HepG2 (cell line): ENCODE data around the gene POLA2. TPM values are rescaled to one million over a fixed set of nuclear protein-coding genes. Genes with fewer than 3 reads are reported as not detected.

ENCODE experiments used
- DNMT3B ChIP-seq: conservative IDR thresholded peaks from 2 replicates; pipeline ENCODE4 v1.6.1; 2016; ENCODE audit warnings: missing biosample characterization, control low read depth
- FOXO1 ChIP-seq: sonication (generic); formaldehyde crosslinking; IDR thresholded peaks from 2 replicates; pipeline ENCODE4 v1.4.0; 2020; ENCODE audit warnings: missing genetic modification reagents
- JUND ChIP-seq: sonication (generic); formaldehyde crosslinking; IDR thresholded peaks from 2 replicates; pipeline ENCODE4 v1.8.0; 2022; ENCODE audit warnings: mild to moderate bottlenecking, missing genetic modification reagents
- POLR2G ChIP-seq: fragments of 200-400 bp; formaldehyde crosslinking; IDR thresholded peaks from 2 replicates; pipeline ENCODE4 v1.6.1; 2018; ENCODE audit warnings: mild to moderate bottlenecking, low read depth, low read length, moderate library complexity
- RARG ChIP-seq: sonication (generic); formaldehyde crosslinking; IDR thresholded peaks from 2 replicates; pipeline ENCODE4 v1.4.0; 2020; ENCODE audit warnings: low read depth, mild to moderate bottlenecking, missing genetic modification reagents
- RBM22 ChIP-seq: fragments of 200-400 bp; formaldehyde crosslinking; optimal IDR thresholded peaks from 2 replicates; pipeline ENCODE3; 2017; ENCODE audit warnings: mild to moderate bottlenecking, low read length, moderate library complexity
- THAP11 ChIP-seq: IDR thresholded peaks from 2 replicates; pipeline ENCODE4 v1.6.1; 2016; ENCODE audit warnings: missing biosample characterization, missing genetic modification reagents
- U2AF2 ChIP-seq: fragments of 200-400 bp; formaldehyde crosslinking; IDR thresholded peaks from 2 replicates; pipeline ENCODE4 v1.6.1; 2017; ENCODE audit warnings: low read depth, mild to moderate bottlenecking, low read length
- XRCC5 ChIP-seq: fragments of 200-400 bp; formaldehyde crosslinking; optimal IDR thresholded peaks from 2 replicates; pipeline ENCODE3; 2017; ENCODE audit warnings: mild to moderate bottlenecking, low read length
- ZBTB7B ChIP-seq: sonication (generic); formaldehyde crosslinking; IDR thresholded peaks from 2 replicates; pipeline ENCODE4 v1.4.0; 2020; ENCODE audit warnings: missing genetic modification reagents
- ZNF335 ChIP-seq: sonication (generic); formaldehyde crosslinking; IDR thresholded peaks from 2 replicates; pipeline ENCODE4 v1.4.0; 2020; ENCODE audit warnings: missing genetic modification reagents
- polyA plus RNA-seq, 8 experiments: library from polyadenylated mRNA; depleted of rRNA in 3 of 8; stranded (reverse) in 7 of 8; unstranded in 1 of 8; fragments of >200 nt; fragmentation: Illumina TruSeq in 4 of 8; extraction: Trizol in 4 of 8; gene quantifications; 2 replicates each; pipeline versions ENCODE4 v1.2.1 to v1.2.3, GENCODE V29; 2011 to 2016; ENCODE audit warnings: low read depth in 4 of 8, missing spikeins in 1 of 8, mixed read lengths in 1 of 8; ENCODE audit not compliant: insufficient read depth in 1 of 8
- total RNA-seq, 5 experiments: library from RNA; depleted of rRNA; stranded (reverse); fragments of >200 nt; fragmentation: Illumina TruSeq; extraction: Trizol; gene quantifications; 2 replicates each; pipeline ENCODE4 v1.2.3, GENCODE V29; 2016; ENCODE audit warnings: low read depth in 1 of 5
- TF ChIP-seq, protein P1 (sequence below): sonication (generic); formaldehyde crosslinking; IDR thresholded peaks from 2 replicates; pipeline ENCODE4 v1.4.0; 2020; ENCODE audit warnings: missing genetic modification reagents
- TF ChIP-seq, protein P2 (sequence below): sonication (generic); formaldehyde crosslinking; IDR thresholded peaks from 2 replicates; pipeline ENCODE4 v1.4.0; 2020; ENCODE audit warnings: missing genetic modification reagents, borderline replicate concordance
- TF ChIP-seq, protein P3 (sequence below): sonication (generic); formaldehyde crosslinking; IDR thresholded peaks from 2 replicates; pipeline ENCODE4 v1.8.1; 2023; ENCODE audit warnings: mild to moderate bottlenecking, inconsistent platforms, moderate library complexity, missing genetic modification reagents, borderline replicate concordance

POLA2 gene
- total and polyA plus RNA-seq, 2 of the 13 experiments (the other 11 are each of a cell fraction or from before 2014, with no cell fraction given): 9.7 to 15.6 TPM

DNA sequence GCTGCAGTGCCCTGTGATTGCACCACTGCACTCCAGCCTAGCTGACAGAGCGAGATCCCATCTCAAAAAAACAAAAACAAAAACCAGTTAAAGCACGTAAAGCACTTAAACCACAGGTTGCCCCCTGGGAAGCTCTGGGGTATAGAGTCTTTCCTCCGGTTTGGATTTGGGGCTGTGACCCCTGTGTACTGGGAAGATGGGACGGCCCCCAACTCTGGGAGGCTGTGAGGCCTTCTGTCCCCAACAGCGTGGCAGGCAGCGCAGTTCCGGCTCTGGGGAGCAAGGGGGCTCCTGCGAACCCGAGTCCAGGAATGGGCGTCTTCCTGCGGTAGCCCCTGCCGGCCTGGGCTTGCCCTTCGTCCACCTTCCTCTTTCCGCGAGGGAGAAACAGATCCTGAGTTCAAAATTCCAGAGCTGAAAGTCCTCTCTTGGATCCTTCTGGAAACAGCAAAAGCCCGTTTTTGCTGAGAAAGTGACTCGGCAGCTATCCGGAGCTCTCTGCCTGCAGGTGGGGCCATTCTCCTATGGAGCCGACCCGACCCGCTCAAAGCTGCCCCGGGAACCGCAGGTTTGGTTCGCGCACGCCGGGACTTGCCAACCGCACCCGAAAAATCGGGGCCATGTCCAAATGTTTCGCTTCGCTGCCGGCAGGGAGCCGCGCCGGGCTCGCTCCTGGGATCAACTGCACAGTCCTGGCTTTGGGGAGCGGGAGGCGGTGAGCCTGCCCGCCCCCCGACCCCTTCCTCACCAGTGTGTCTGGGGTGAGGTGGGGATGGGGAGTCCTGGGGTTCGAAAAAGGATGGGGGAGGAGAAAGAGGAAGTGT is 36.3 kb upstream of the POLA2 start (continued):
- TF ChIP-seq JUND (no peak), ZBTB7B (CRISPR knock-in tag) (peak; percentile 67; the same call in 1 of the 2 replicates), DNMT3B (0 out of 2 replicates have a peak, but pooled peaks have one; percentile 23), FOXO1 (0 out of 2 replicates have a peak, but pooled peaks have one; percentile 1), XRCC5 (peak; percentile 58), POLR2G (peak; percentile 70), RBM22 (no peak), U2AF2 (no peak), RARG (CRISPR knock-in tag) (no peak), THAP11 (CRISPR knock-in tag) (peak; percentile 29; the same call in 1 of the 2 replicates), ZNF335 (CRISPR knock-in tag) (0 out of 2 replicates have a peak, but pooled peaks have one; percentile 31)
- TF ChIP-seq, protein P1, sequence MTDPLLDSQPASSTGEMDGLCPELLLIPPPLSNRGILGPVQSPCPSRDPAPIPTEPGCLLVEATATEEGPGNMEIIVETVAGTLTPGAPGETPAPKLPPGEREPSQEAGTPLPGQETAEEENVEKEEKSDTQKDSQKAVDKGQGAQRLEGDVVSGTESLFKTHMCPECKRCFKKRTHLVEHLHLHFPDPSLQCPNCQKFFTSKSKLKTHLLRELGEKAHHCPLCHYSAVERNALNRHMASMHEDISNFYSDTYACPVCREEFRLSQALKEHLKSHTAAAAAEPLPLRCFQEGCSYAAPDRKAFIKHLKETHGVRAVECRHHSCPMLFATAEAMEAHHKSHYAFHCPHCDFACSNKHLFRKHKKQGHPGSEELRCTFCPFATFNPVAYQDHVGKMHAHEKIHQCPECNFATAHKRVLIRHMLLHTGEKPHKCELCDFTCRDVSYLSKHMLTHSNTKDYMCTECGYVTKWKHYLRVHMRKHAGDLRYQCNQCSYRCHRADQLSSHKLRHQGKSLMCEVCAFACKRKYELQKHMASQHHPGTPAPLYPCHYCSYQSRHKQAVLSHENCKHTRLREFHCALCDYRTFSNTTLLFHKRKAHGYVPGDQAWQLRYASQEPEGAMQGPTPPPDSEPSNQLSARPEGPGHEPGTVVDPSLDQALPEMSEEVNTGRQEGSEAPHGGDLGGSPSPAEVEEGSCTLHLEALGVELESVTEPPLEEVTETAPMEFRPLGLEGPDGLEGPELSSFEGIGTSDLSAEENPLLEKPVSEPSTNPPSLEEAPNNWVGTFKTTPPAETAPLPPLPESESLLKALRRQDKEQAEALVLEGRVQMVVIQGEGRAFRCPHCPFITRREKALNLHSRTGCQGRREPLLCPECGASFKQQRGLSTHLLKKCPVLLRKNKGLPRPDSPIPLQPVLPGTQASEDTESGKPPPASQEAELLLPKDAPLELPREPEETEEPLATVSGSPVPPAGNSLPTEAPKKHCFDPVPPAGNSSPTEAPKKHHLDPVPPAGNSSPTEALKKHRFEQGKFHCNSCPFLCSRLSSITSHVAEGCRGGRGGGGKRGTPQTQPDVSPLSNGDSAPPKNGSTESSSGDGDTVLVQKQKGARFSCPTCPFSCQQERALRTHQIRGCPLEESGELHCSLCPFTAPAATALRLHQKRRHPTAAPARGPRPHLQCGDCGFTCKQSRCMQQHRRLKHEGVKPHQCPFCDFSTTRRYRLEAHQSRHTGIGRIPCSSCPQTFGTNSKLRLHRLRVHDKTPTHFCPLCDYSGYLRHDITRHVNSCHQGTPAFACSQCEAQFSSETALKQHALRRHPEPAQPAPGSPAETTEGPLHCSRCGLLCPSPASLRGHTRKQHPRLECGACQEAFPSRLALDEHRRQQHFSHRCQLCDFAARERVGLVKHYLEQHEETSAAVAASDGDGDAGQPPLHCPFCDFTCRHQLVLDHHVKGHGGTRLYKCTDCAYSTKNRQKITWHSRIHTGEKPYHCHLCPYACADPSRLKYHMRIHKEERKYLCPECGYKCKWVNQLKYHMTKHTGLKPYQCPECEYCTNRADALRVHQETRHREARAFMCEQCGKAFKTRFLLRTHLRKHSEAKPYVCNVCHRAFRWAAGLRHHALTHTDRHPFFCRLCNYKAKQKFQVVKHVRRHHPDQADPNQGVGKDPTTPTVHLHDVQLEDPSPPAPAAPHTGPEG: peak; percentile 58; the same call in 1 of the 2 replicates
- TF ChIP-seq, protein P2, sequence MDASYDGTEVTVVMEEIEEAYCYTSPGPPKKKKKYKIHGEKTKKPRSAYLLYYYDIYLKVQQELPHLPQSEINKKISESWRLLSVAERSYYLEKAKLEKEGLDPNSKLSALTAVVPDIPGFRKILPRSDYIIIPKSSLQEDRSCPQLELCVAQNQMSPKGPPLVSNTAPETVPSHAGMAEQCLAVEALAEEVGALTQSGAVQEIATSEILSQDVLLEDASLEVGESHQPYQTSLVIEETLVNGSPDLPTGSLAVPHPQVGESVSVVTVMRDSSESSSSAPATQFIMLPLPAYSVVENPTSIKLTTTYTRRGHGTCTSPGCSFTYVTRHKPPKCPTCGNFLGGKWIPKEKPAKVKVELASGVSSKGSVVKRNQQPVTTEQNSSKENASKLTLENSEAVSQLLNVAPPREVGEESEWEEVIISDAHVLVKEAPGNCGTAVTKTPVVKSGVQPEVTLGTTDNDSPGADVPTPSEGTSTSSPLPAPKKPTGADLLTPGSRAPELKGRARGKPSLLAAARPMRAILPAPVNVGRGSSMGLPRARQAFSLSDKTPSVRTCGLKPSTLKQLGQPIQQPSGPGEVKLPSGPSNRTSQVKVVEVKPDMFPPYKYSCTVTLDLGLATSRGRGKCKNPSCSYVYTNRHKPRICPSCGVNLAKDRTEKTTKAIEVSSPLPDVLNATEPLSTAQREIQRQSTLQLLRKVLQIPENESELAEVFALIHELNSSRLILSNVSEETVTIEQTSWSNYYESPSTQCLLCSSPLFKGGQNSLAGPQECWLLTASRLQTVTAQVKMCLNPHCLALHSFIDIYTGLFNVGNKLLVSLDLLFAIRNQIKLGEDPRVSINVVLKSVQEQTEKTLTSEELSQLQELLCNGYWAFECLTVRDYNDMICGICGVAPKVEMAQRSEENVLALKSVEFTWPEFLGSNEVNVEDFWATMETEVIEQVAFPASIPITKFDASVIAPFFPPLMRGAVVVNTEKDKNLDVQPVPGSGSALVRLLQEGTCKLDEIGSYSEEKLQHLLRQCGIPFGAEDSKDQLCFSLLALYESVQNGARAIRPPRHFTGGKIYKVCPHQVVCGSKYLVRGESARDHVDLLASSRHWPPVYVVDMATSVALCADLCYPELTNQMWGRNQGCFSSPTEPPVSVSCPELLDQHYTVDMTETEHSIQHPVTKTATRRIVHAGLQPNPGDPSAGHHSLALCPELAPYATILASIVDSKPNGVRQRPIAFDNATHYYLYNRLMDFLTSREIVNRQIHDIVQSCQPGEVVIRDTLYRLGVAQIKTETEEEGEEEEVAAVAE (CRISPR knock-in tag): no peak
- TF ChIP-seq, protein P3, sequence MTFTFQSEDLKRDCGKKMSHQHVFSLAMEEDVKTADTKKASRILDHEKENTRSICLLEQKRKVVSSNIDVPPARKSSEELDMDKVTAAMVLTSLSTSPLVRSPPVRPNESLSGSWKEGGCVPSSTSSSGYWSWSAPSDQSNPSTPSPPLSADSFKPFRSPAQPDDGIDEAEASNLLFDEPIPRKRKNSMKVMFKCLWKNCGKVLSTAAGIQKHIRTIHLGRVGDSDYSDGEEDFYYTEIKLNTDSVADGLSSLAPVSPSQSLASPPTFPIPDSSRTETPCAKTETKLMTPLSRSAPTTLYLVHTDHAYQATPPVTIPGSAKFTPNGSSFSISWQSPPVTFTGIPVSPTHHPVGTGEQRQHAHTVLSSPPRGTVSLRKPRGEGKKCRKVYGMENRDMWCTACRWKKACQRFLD: peak; percentile 38; the same call in 1 of the 2 replicates
